ENCODE results near the gene AOPEP.

AOPEP gene

DNA sequence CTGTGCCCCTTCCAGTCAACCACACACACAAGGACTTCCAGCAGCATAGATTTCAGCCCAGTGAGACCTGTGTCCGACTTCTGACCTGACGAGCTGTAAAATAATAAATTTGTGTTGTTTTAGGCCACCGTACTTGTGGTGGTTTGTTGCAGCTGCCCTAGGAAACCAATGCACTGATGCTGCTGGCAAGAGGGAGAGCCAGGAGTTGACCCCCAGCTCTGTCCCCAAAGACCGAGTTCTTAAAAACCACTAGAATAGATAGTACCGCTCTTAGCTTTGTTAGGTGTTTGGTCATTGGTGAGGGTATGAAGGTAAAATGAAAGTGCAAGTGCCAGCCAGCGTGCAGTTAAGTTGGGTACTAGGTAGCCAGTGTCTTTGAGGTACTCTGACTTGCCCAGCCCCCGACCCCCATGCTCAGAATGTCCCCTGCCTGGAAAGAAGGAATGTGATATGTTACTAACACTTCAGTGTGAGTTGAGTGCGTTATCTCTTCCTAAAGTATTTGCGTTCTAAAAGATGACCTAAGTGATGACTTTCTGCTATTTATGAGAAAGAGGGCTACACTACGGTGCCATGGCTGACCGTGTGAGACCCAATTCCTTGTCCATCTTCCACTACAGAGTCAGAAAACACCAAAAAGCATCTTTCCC, 185.6 kb downstream of the AOPEP start:
- in situ Hi-C loops (cut with HindIII; ENCODE audit: low sequenced_read_pairs) = no loop called here

DNA sequence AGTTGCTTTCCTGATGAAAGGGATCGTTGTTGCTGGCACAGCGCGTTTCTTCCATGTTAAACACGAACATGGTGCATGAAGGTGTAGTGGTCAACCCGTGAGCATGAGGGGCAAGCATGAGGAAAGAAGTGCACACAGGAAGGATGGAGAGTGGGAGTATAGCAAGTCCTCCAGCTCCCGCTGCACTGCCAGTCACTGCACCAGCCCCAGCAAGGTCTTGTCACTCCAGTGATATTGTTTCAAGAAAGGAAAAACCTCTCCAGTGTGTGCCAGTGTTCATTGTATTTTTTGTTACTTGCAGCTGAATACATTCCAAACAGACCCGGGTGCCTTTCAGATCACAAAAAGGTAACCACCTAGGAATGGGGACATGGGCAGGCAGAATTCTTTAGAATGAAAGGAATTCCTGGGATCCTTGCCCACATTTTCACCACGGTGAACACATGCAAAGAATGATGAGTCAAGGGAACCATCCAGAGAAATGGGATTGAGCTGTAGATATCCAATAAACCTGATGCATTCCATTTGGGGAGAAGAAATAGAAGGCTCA, 186.3 kb downstream of the AOPEP start:
- in situ Hi-C loops (cut with HindIII; ENCODE audit: low sequenced_read_pairs) = no loop called here

DNA sequence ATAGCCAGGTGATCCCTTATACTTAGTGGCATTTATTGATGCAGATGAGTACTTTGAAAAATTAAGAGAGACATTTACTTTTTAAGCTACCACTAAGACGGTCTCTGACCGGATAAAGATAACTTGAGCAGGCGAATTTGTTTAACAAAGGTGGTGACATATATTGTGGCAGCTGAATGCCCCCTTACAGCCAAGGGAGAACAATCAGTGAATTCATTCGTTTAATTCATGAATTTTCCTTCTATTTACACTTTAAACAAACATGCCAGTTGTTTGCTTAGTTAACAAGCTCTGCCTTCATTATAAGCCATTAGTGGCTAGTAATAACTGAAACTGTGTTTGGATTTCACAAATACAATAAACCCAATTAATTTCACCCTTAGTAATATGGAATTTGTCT, 187.1 kb downstream of the AOPEP start:
- in situ Hi-C loops (cut with HindIII; ENCODE audit: low sequenced_read_pairs) = no loop called here

DNA sequence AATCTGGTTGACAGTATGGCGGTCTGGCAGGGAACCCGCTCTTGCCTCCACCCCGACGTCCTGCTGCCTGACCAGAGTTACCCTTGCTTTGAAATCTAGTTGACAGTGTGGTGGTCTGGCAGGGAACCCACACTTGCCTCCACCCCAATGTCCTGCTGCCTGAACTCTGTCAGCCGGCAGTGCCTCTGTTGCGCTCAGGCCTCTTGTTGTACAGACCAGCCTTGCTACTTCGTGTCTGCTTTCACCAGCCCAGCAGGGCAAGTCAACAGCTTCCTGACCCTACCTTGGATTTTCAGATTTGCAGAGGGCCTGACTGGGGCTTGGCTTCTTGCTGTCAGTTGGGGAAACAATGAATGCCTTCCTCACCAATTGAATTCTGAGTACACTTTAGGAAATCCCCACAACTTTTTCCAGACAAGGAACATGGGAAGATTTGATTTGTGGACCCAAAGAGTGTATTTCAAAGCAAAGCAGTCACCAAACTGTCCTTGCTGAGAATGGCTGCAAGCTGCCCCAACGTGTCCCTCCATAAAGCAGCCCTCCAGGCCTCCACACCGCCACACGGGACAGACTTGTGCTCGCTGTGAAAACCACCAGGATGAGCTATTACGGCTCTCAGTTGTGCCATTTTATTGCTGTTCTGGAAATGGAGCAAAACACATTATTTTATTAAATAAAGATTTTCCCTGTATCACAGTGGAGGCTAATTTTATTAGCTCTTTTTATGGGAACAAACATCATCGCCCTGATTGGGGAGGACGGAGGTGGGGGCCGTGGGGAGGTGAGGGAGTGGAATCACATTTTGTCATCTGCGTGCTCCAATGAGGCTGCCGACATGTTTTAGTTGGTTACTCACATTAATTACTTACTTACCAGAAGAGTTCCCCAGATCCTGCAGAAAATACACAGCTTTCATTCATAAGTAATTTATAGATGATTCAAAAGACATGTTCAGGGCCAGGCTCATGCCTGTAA, 189.3 kb downstream of the AOPEP start:
- in situ Hi-C loops (cut with HindIII; ENCODE audit: low sequenced_read_pairs) = no loop called here

DNA sequence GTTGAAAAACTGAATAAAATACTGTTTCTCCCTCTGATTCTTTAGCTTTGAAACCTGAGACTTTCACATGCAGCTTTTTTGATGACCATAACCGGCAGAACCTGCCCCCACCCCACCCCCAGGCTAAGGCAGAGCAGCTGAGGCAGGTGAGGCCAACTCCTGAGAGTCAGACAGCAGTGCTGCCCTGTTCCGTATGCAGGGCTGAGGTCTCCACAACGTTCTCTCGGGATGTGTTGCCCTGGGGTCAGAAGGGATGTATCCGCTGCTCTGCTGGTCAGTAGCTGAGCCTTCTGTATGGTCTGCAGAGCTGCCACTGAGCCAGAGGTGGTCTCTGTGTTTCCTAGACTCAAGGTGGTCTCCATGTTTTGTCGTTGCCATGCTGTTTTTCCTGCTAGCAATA, 190.5 kb downstream of the AOPEP start:
- in situ Hi-C loops (cut with HindIII; ENCODE audit: low sequenced_read_pairs) = no loop called here

DNA sequence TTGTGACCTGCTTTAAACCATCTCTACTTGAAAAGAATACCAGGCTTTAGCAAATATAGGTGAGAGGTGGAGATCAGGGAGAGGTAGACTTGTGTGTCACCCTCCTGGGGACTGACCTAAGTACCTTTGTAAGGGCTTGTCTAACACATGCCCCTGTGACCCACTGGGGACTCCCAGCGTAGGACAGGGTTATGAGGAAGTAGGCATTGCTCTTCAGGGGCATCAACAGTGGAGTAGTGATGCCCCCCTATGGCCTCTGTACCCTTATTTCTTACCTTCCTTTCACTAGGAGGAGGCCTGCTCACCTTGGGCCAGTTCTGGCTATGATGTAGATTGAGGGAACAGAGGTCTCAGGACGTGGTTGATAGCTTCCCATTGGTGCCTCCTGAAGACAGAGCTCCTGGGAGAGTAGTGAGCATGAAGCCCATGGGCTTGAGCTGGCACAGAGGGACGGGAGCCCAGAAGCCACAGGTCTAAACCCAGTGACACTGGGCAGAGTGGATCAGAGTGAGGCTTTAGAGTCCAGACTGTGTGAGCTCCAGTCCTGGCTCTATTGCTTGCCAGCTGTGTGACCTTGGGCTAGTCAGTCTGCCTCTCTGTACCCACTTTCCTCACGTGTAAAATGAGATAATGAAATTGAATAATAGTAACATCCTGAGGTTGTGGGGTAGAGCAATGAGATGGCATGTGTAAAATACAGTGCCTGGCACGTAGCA, 191.7 kb downstream of the AOPEP start:
- in situ Hi-C loops (cut with HindIII; ENCODE audit: low sequenced_read_pairs) = no loop called here

DNA sequence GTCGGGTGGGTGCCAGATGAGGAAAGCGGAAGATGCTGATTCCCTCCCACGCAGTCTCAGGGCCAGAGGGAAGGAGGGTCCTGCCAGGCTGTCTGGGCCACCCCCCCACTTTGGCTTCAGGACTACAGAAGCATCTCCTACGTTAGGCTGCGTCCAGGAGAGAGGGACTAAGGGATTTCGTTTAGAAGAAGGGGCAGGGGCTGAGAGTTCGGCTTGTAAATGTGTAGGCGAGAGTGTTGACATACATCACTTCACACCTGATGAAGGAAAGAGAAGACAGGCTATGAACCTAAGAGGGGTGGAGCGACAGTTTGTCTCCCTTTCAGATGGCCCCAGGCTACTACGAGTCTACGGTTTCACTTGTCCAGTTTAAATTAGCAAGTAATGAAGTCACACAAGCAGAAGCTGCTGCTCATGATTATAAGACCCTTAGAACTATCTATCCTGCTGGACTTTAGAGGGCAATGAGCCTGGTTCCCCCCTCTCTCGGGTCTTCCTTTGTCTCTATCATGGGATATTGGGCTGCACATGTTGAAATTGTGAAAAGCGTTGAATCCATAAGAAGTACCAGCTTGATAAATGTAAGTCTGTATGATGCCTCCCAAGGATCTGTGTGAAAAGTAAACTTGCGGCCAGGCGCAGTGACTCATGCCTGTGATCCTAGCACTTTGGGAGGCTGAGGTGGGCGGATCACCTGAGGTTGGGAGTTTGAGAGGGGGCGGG, 193.0 kb downstream of the AOPEP start:
- in situ Hi-C loops (cut with HindIII; ENCODE audit: low sequenced_read_pairs) = no loop called here

DNA sequence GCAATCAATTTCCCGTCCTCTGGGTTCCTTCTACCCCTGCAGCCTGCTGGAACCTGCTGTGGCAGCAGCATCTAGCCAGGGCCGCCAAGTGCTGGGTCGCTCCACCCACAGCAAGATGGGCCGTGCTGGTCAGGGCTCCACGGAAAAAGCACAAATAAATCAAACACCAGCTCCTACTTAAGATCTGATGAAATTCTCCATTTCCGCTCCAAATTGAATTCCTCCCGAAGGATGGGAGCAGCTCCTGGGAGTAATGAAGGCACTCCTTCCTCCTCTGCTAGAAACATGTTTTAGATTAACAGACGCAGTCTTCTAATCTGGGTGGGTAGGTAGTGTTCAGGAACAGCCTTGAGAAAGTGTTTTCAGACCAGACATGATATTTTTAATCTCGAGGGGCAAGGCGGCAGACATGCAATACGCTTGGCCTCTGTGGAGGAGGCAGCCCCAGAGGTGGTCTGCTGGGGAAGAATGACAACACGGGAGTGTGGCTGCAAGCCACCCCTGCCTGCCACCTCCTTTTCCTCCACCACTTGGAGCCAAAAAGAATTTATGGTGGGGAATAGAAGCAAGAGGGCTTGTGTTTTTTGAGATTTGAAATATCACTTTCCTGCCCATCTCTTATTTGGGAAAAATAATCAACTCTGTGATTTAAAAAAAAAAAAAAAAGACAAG, 194.1 kb downstream of the AOPEP start:
- in situ Hi-C loops (cut with HindIII; ENCODE audit: low sequenced_read_pairs) = no loop called here

DNA sequence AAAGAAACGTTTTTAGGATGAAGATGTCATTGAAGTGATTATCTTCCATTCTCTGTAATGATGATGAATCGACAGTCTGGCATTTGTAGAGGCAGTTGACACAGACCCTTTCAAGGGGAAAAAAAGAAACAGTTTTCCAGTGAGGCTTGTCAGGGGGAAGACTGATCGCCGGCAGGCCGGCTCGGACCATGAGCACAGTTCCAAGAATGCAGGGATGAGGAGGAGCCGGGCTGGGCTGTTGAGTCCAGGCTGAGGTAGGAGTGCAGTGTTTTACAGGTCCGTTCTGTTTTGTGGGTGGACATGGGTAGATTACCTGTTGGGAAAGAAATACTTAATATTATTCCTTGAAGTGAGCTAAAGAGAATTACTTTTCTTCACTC, 194.6 kb downstream of the AOPEP start:
- in situ Hi-C loops (cut with HindIII; ENCODE audit: low sequenced_read_pairs) = no loop called here

DNA sequence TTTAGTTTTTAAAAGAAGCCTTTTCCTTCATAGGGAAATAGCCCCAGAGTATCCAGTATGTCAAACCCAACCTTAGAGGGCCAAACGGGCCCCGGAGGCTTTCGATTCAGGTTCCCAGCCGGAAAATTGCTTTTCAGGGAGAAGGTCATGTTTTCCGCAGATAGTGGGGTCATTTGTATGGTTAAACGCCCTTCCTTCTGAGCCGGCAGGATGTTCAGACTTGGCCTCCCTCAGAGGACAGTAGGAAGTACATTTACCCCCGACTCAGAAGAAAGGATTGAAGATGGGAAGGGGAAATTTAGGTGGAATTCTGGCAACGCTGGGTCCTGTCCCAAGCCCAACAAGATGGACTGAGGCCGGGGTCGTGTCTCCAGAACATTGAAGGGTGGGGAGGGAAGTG, 195.2 kb downstream of the AOPEP start:
- in situ Hi-C loops (cut with HindIII; ENCODE audit: low sequenced_read_pairs) = no loop called here

DNA sequence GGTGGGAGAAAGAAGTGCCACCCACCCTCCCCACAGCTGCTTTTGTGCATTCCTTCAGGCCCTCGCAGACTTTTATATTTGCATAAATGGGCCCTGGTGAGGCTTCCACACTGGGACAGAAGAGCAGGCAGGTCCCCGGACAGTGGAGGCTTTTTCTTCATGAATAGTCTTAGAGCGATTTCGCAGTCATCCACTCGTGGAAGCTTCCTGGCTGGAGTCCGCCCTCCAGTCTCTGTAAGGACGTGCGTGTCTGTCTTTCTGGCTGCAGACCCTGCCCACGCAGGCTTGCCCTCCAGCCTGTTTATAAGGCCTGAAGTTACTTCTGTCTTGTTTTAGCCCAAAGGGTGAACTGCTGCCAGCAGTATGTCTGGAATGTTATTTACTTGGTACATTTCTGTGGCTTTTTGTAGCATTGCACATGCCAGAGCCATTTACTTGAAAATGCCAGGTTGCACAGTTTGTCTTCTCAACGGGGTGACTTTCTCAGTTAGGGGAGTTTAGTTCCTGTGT, 195.7 kb downstream of the AOPEP start:
- in situ Hi-C loops (cut with HindIII; ENCODE audit: low sequenced_read_pairs) = no loop called here

DNA sequence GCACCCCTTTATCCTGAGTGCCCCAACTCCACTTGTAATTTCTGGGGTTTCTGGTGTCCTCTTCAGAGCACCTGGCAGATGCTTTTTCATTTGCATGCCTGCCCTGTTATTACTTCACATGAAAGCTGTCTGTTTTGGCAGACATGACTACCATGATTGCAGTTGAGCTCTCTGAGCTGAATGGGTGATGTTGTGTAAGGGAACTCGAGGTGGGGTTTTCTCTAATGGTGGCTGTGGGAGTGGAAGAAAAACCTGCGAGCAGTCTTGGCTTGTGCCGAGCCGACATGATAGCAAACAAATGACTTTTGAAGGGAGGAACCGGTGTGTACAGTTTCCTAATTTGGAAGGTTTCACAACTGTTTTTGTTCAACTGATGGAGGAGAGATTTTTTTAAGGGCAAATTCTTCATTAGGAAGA, 196.2 kb downstream of the AOPEP start:
- in situ Hi-C loops (cut with HindIII; ENCODE audit: low sequenced_read_pairs) = no loop called here

DNA sequence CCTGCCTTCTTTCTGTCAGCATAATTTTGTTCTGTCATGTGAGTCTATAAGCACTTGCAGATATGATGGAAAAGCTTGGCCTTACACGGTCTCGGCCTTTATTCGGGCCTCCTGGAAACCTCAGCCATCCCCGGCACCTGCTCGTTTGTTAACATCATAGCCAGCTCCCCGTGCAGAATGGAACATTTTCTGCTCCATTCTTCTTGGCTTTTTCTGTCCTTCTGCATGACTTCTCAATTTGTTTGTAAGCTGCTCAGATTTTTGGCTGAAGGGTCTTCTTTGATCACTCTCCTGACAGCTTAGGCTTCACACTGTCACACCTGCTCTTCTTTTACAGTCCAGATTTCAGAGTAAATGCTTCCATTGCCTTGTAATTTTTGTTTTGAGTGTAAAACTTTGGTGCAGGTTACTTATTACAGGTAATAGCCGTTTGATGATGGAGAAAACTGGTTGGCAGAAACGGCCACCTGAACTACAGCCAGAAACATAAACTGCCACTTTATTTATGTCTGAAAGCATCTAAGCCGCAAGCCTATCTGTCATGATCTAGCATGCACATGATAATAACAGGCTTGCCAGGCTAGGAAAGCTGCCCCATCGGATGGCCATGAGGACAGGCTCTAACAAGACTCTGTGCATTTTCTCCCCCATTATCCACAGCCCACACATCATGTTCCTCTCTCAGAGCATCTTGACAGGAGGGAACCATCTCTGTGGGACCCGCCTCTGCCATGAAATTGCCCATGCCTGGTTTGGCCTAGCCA, 197.0 kb downstream of the AOPEP start:
- in situ Hi-C loops (cut with HindIII; ENCODE audit: low sequenced_read_pairs) = no loop called here

DNA sequence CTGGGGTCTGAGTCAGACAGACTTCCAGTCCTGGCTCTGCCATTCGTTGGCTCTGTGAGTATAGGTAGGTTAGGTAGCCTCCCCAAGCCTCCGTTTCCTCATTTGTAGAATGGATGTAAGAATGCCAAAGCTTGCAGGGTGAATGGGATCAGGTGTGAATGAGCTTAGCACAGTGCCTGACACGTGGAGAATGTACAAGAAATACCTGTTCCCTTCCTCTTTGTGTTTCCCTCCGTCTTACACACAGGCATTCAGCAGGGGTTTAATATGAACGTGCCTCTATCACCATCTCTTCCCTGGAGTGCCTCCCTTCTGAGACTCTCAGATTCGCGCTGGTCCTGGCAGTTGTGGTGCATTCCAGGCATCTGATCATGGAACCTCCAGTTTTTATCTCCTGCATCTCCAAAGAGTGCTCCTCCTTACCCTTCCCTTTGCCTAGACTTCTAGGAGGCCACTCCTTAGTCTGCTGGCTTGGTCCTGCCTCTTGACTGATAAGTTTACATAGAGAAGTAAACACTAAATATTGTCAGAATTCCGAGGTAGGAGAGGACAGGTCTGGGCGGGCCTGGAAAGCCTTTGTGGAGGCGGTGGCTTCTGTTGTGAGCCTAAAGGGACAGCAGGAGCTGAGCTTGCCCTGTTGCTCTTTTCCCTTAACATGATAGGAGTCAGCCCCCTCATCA, 199.4 kb downstream of the AOPEP start:
- in situ Hi-C loops (cut with HindIII; ENCODE audit: low sequenced_read_pairs) = no loop called here

DNA sequence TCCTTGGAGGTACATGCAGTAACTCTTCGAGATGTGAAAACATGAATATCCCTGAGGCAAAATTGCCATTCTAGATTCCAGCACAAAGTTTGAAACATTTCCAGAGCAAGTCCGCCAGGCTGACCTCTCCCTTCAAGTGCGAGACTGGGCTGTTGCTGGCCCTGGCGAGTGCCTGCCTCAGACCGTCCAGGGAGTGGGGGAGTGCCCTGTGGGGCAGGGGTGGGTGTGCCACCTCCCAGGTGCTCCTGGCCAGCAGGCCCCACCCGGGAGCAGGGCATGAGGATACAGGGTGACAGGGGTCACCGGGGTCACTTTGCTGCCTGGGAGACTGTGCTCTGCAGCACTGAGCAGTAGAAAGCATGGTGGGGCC, 199.9 kb downstream of the AOPEP start:
- in situ Hi-C loops (cut with HindIII; ENCODE audit: low sequenced_read_pairs) = no loop called here

DNA sequence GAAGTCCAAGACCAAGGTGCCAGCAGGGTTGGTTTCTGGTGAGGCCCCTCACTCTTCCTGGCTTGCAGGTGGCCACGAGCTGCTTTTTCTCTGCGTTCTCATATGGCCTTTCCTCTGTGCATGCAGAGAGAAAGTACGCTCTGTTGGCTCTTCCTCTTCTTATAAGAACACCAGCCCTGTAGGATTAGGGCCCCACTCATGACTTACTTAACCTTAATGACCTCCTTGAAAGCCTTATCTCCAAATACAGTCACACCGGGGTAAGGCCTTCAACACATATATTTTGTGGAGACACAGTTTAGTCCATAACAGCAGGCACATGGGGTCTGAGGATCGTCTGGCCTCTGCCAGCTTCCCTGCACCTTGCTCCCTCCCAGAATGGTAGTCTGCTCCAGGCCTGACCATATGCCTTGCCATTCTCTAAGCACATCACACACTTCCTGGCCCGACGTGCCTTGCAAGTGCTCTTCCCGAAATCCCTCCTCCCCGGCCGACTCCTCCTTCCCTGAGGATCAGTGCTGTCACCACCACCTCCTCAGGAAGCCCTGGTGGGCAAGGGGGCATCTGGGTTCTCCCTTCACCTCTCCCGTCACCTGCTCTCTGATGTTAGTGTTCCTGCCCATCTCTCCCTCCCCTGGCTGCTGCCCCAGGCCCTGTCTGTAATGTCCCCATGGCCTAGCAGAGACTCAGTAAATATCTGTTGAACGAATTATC, 200.7 kb downstream of the AOPEP start:
- in situ Hi-C loops (cut with HindIII; ENCODE audit: low sequenced_read_pairs) = no loop called here

DNA sequence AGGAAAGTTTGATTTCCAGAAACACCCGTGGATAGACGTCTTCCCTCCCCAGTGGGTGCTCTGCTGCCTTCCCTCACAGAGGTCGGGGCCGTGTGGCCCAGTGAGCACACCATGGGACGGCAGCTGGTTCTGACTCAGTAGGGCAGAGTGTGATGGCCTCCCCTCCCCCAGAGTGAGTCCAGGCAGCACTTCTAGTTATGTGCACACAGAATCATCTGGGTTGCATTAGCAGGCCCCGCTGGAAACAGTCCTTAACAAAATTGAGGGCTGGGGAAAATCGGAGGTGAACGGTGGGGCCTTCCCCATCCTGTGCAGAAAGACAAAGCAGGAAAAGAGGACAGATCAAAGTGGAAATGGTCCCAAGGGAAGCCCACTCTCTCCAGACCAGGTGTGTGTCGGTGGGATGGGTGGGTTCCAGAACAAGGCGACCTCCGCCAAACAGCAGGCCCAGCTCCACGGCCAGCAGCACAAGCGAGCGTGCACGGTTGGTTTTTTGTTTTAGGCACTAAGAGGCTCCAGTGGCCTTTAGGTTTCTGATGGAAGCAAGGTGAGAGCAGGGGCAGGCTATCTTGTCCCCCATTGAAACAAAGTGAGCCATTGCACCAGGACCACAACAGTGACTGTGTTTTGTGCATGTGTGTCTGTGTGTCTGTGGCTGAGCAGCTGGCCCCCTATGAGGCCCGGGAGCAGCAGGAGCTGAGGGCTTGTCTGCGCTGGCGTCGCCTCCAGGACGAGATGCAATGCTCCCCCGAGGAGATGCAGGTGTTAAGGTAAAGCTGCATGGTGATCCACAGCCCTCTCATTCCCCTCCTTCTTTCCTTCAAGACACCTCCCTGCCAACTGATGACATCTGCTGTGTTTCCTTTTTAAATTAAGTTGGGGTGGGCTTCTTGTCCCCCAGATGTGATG, 201.5 kb downstream of the AOPEP start:
- in situ Hi-C loops (cut with HindIII; ENCODE audit: low sequenced_read_pairs) = no loop called here

Measured in DLD1 (cell line).